NK-92 treated with Interleukin-12 subunit alpha and Interleukin-12 subunit beta, amount 100 ng/mL, for 24 hours (cell line): Measurements from ENCODE around the gene MAP3K13.
"Not testable (repeated sequence)": the region's sequence is repeated elsewhere in the genome, so short reads cannot be mapped to it uniquely, and the experiment has no call there.

Experiments
- DNase-seq: peaks from one replicate; lab custom pipeline; 2025; lab: John Stamatoyannopoulos, UW

The MAP3K13 gene

GRCh38 chr3:185399737-185400667, 37.1 kb downstream of the MAP3K13 start:
- DNase-seq: no peak

GRCh38 chr3:185400866-185401265, 37.9 kb downstream of the MAP3K13 start:
- DNase-seq: no peak

GRCh38 chr3:185401319-185401955, 38.5 kb downstream of the MAP3K13 start:
- DNase-seq: no peak

- DNase-seq: no peak
Measured at GRCh38 chr3:185402561-185402960, 39.6 kb downstream of the MAP3K13 start.

- DNase-seq: no peak
Measured at GRCh38 chr3:185403002-185403401, 40.1 kb downstream of the MAP3K13 start.

GRCh38 chr3:185405243-185405642, 42.3 kb downstream of the MAP3K13 start:
- no peak for DNase-seq

GRCh38 chr3:185405664-185406063, 42.7 kb downstream of the MAP3K13 start:
- DNase-seq: no peak

GRCh38 chr3:185406121-185406620, 43.2 kb downstream of the MAP3K13 start:
- no peak for DNase-seq

- no peak for DNase-seq
Measured at GRCh38 chr3:185409957-185410356, 47.0 kb downstream of the MAP3K13 start.

- DNase-seq: no peak
Measured at GRCh38 chr3:185411133-185411532, 48.2 kb downstream of the MAP3K13 start.

- no peak for DNase-seq
Measured at GRCh38 chr3:185416513-185416912, 53.6 kb downstream of the MAP3K13 start.

GRCh38 chr3:185418561-185418977, 55.6 kb downstream of the MAP3K13 start:
- not testable (repeated sequence) for DNase-seq

- no peak for DNase-seq
Measured at GRCh38 chr3:185420762-185421161, 57.8 kb downstream of the MAP3K13 start.

- no peak for DNase-seq
Measured at GRCh38 chr3:185421577-185422232, 58.8 kb downstream of the MAP3K13 start.

- no peak for DNase-seq
Measured at GRCh38 chr3:185422677-185423076, 59.7 kb downstream of the MAP3K13 start.

- no peak for DNase-seq
Measured at GRCh38 chr3:185423178-185423577, 60.2 kb downstream of the MAP3K13 start.

GRCh38 chr3:185424435-185424834, 61.5 kb downstream of the MAP3K13 start:
- no peak for DNase-seq

GRCh38 chr3:185430375-185430774, 67.4 kb downstream of the MAP3K13 start:
- no peak for DNase-seq

- DNase-seq: no peak
Measured at GRCh38 chr3:185439745-185440466, 77.0 kb downstream of the MAP3K13 start.

GRCh38 chr3:185442031-185442430, 79.1 kb downstream of the MAP3K13 start:
- no peak for DNase-seq

- DNase-seq: no peak
Measured at GRCh38 chr3:185444329-185444728, 81.4 kb downstream of the MAP3K13 start.

GRCh38 chr3:185448107-185448506, 85.2 kb downstream of the MAP3K13 start:
- DNase-seq: no peak
